IPS-20b (cell line): ENCODE data around the gene CYP17A1.
"Not testable (repeated sequence)": the region's sequence is repeated elsewhere in the genome, so short reads cannot be mapped to it uniquely, and the experiment has no call there.

ENCODE experiments used
- H3K27ac ChIP-seq: one replicate; pipeline ENCODE4 v1.5.1; 2013; ENCODE audit warnings: low read length
- H3K27me3 ChIP-seq: 2 replicates; pipeline ENCODE4 v1.6.1; 2013; ENCODE audit warnings: mild to moderate bottlenecking, low read length, inconsistent platforms; ENCODE audit not compliant: insufficient read depth
- H3K36me3 ChIP-seq: 2 replicates; pipeline ENCODE4 v1.6.1; 2013; ENCODE audit warnings: low read depth, mild to moderate bottlenecking, inconsistent platforms, low read length, moderate library complexity; ENCODE audit not compliant: insufficient read depth
- H3K4me1 ChIP-seq: 2 replicates; pipeline ENCODE4 v1.6.1; 2013; ENCODE audit warnings: mild to moderate bottlenecking, control low read depth, inconsistent platforms, low read length, moderate library complexity; ENCODE audit not compliant: insufficient read depth
- H3K4me3 ChIP-seq: 2 replicates; pipeline ENCODE4 v1.5.1; 2013; ENCODE audit warnings: mild to moderate bottlenecking, low read length, inconsistent platforms
- H3K9ac ChIP-seq: 2 replicates; pipeline ENCODE4 v1.6.1; 2013; ENCODE audit warnings: low read depth, mild to moderate bottlenecking, inconsistent platforms, low read length, moderate library complexity
- H3K9me3 ChIP-seq: 2 replicates; pipeline ENCODE4 v1.6.1; 2013; ENCODE audit warnings: mild to moderate bottlenecking, low read depth, low read length, inconsistent platforms; ENCODE audit not compliant: insufficient read depth

CYP17A1 gene

DNA sequence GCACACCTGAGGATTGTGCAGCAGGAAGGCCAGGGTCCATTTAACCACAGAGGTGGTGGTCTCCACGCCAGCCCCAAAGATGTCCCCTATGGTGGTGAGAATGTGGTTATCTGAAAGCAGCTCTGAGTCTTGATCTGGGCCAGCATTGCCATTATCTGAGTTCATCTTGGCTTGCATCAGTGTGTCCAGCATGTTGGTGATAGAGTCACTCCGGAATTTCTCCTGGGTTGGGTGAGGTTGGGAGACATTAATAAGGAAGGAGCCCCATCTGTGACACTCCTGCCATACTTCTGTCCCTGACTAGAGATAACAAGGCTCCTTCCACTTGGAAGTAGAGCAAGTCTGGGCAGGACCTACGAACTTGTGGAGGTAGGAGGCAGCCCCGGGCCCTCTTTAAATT lies 4.2 kb downstream of the CYP17A1 start:
- Histone ChIP-seq H3K36me3 (no peaks in the 10 kb centered on the region), H3K27me3 (no peaks in the 10 kb centered on the region), H3K4me3 (no peak overlapping the region), H3K9me3 (no peaks in the 10 kb centered on the region), H3K9ac (no peak overlapping the region), H3K4me1 (no peaks in the 10 kb centered on the region), H3K27ac (no peak overlapping the region)

DNA sequence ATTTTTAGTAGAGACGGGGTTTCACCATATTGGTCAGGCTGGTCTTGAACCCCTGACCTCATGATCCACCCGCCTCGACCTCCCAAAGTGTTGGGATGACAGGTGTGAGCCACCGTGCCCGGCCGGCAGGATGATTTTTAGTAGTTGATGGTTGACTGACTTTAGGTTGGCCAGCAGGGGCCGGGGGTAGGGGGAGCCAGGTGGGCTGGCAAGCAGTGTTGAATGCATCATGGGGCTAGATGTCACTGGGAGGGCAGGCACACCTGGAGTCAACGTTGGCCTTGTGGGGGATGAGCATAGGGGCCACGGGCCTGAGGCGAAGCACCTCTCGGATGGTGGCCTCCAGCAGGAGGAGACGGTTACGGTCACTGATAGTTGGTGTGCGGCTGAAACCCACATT lies 5.0 kb downstream of the CYP17A1 start:
- Histone ChIP-seq H3K9ac (no peak overlapping the region), H3K4me3 (no peak overlapping the region), H3K9me3 (no peaks in the 10 kb centered on the region), H3K4me1 (no peaks in the 10 kb centered on the region), H3K27me3 (no peaks in the 10 kb centered on the region), H3K36me3 (no peaks in the 10 kb centered on the region), H3K27ac (no peak overlapping the region)

DNA sequence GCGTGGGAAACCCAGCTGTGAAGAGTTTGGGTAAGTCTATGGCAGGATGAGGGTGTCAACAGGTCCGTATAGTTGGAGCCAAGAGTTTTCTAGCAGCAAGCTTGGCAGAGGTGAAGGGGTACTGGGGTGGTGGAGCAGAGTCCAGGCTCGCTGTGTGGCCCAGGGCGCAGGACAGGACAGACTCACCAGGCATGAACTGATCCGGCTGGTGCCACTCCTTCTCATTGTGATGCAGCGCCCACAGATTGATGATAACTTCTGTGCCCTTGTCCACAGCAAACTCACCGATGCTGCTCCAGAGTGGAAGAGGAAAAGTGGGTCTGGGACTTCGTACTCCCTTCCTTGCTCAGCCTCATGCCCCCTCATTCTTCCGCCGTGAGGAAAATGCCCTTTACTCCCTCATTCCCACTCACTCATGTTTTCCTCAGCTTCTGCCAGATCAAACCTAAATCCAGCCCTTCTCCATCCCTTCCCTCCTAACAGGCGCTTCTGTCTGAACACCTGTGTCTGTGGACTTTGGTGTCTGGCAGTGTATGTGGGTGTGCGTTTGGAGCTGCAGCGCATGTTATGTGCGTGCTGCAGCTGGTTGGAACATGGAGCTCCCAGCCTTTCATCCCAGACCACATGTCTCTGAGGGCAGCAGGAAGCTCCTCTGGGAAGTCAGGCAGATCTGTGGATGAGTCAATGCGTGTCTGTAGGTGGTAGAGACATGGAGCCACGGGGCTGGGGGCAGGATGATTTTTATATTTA lies 5.7 kb downstream of the CYP17A1 start:
- H3K9ac ChIP-seq = no peak overlapping the region

DNA sequence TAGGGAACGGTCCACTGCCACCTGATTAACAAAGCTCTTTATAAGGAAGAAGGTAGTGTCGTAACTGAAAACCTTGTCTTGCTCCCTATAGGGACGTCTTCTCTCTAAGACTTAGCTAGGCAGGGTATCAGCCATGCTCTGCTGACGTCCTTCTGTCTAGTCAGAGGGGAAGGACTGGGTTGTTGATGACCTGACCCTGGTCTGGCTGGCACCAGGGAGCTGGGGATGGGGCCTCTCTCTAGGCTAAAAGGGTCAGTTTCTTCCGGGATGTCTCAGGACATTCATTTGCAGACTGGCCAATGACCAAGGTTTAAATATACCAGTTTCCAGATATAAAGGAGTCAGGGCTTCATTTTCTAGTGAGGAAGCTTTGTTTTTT lies 9.6 kb downstream of the CYP17A1 start:
- Histone ChIP-seq H3K36me3 (no peaks in the 10 kb centered on the region), H3K27ac (no peak overlapping the region), H3K9me3 (peaks cover 10% of the 10 kb centered on the region; the same call in 1 of the 2 replicates), H3K27me3 (no peaks in the 10 kb centered on the region), H3K4me3 (no peak overlapping the region), H3K9ac (no peak overlapping the region; the same call in 1 of the 2 replicates), H3K4me1 (no peaks in the 10 kb centered on the region)

More for the DNA sequence above, 5.7 kb downstream of the CYP17A1 start:
- no peaks in the 10 kb centered on the region for H3K27me3 ChIP-seq
- no peaks in the 10 kb centered on the region for H3K4me1 ChIP-seq
- no peak overlapping the region for H3K27ac ChIP-seq
- no peak overlapping the region for H3K4me3 ChIP-seq
- no peaks in the 10 kb centered on the region for H3K9me3 ChIP-seq
- no peaks in the 10 kb centered on the region for H3K36me3 ChIP-seq

DNA sequence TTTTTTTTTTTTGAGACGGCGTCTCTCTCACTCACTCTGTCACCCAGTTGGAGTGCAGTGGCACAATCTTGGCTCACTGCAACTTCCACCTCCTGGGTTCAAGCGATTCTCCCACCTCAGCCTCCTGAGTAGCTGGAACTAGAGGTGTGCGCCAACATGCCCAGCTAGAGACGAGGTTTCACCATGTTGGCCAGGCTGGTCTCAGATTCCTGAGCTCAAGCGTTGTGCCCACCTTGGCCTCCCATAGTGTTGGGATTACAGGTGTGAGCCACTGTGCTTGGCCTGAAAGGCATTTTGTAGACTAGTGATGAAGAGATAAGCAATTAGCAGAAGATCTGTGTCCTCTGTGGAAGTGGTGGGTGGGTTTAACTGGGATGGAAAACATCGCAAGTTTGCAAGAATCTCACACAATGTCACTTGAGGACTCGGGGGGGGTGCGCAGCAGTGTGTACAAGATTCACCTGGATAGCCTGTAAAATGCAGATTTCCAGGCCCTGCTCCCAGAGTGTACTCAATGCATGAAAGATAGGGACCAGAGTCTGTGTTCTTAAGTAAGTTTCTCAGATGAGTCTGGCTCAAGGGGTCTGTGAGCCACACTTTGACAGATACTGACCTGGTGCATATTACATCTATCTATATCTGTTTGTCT lies 10.9 kb downstream of the CYP17A1 start:
- no peaks in the 10 kb centered on the region for H3K36me3 ChIP-seq
- peaks cover 10% of the 10 kb centered on the region; the same call in 1 of the 2 replicates for H3K9me3 ChIP-seq
- no peak overlapping the region for H3K27ac ChIP-seq
- H3K4me3 ChIP-seq = no peak overlapping the region
- no peaks in the 10 kb centered on the region for H3K27me3 ChIP-seq
- H3K9ac ChIP-seq = no peak overlapping the region
- H3K4me1 ChIP-seq = no peaks in the 10 kb centered on the region

DNA sequence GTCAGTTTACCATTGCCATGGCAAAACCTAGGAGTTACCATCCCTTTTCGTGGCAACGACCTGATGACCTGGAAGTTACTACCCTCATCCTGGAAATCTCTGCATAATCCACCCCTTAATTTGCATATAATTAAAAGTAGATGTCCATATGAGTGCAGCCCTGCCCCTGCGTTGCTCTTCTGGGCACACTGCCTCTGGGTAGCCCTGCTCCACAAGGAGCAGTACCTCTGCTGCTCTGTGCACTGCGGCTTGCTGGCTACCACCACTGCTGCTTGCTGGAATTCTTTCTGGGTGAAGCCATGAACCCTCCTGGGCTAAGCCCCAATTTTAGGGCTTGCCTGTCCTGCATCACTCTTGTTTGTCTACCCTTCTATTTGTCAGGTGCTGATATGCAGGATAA lies 12.5 kb downstream of the CYP17A1 start:
- no peaks in the 10 kb centered on the region for H3K4me1 ChIP-seq
- no peaks in the 10 kb centered on the region for H3K36me3 ChIP-seq
- H3K4me3 ChIP-seq = no peak overlapping the region
- H3K9me3 ChIP-seq = peaks cover 10% of the 10 kb centered on the region; the same call in 1 of the 2 replicates
- no peaks in the 10 kb centered on the region for H3K27me3 ChIP-seq
- H3K9ac ChIP-seq = no peak overlapping the region
- no peak overlapping the region for H3K27ac ChIP-seq

DNA sequence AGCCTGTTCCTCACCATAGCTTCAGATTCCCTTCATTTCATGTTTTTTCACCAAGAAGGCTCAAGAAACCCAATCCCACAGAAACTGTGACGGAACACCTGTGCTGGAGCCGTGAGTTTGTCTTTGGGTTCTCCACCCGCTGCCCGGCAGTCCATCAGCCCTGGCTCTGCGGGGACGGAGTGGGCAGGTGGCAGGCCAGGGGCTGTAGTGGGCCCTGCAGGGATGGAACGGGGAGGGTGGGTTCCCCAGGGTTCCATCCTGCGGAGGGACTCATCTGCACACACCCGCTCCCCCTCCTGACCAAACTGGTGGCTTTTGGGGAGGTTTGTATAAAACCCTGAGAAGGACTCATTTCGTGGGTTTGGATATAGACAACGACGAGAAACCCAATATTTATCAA lies 15.0 kb downstream of the CYP17A1 start:
- Histone ChIP-seq H3K27ac (no peak overlapping the region), H3K9ac (no peak overlapping the region), H3K4me1 (no peaks in the 10 kb centered on the region), H3K4me3 (no peak overlapping the region), H3K36me3 (no peaks in the 10 kb centered on the region), H3K27me3 (no peaks in the 10 kb centered on the region), H3K9me3 (peaks cover 10% of the 10 kb centered on the region; the same call in 1 of the 2 replicates)

DNA sequence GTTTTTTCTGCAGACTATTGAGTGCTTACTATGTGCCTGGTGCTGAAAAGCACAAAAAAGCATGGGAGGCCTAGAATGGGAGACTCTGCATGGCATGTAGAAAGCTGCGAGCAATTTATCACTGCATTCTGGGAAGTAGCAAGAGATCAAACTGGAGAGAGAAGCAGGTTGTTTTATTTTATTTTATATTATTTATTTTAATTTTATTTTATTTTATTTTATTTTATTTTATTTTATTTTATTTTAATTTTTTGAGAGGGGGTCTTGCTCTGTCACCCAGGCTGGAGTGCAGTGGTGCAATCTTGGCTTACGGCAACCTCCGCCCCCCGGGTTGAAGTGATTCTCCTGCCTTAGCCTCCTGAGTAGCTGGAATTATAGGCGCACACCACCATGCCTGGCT lies 17.2 kb downstream of the CYP17A1 start:
- H3K9me3 ChIP-seq, H3K27me3 ChIP-seq, H3K9ac ChIP-seq, H3K4me1 ChIP-seq, H3K36me3 ChIP-seq, H3K4me3 ChIP-seq, H3K27ac ChIP-seq: not testable (repeated sequence)

DNA sequence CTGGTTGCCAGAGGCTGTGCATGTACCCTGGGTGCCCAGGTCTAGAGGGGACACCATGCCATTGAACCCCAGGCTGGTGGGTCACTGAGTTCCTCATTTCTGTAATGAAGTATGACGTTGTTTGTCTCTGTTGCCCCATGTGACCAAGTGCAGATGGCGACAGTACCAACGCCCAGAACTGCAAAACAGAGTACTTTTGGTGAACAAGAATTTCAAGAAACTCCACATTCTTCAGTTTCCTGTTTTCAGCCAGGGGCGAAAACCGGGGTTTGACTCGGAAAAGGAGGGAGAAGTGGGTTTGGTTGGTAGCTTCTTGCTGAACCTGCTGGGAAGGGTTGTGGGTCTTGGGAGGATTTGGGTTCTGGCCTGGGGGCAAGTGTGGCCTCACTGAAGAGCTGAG lies 18.2 kb downstream of the CYP17A1 start:
- H3K9ac ChIP-seq = no peak overlapping the region
- no peaks in the 10 kb centered on the region for H3K27me3 ChIP-seq
- H3K9me3 ChIP-seq = no peaks in the 10 kb centered on the region
- H3K4me1 ChIP-seq = peaks cover 8% of the 10 kb centered on the region
- no peak overlapping the region for H3K27ac ChIP-seq
- H3K36me3 ChIP-seq = no peaks in the 10 kb centered on the region; the same call in 1 of the 2 replicates
- H3K4me3 ChIP-seq = no peak overlapping the region

DNA sequence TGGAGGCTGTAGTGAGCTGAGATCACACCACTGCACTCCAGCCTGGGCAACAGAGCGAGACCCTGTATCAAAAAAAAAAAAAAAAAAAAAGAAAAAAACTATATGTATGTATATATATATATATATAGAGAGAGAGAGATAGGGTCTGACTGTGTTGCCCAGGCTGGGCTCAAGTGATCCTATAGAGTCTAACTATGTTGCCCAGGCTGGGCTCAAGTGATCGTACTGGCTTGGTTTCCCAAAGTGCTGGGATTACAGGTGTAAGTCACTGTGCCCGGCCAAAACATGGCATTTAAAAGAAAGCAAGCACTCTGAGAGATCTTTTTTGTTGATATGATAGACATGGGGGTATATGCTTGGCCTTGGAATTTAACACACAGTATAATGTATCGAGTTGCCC lies 20.0 kb downstream of the CYP17A1 start:
- H3K27ac ChIP-seq = no peak overlapping the region
- H3K9ac ChIP-seq = no peak overlapping the region
- H3K4me3 ChIP-seq = no peak overlapping the region
- peaks cover 8% of the 10 kb centered on the region for H3K4me1 ChIP-seq
- H3K27me3 ChIP-seq = no peaks in the 10 kb centered on the region
- H3K36me3 ChIP-seq = peaks cover 14% of the 10 kb centered on the region
- no peaks in the 10 kb centered on the region for H3K9me3 ChIP-seq

DNA sequence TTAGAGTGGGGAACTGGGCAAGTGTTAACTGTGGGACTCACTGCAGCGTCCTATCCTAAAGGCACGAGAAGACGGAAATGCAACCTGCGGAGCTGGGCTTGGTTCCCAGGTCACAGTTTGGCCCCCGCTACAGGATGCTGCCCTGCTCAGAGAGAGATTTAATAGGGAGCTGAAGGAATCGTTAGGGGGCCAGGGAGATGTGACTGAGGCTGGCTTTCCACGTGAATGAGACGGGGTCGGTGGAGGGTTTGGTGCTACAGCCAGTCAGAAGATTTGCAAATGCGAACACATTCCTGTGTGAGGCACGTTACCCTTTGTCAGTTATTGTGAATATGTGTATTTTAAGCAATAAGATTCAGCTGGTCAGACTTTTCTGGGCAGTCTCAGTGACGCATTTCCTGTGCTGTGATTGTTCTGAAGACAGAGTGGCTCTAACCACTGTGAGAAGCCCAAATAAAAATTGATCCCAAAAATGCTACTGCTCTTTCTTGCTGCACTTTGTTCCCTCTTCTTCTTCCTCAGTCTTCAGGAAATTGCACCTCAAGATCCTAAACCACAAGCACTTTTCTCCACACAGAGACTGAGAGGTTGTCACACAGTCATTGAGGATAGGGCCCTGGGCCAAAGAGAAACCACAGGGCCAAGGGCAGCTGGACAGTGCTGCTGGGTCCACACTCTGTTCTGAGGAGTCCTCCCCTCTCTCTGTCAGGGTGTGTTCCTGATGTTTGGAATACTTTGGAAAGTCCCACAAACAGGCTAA lies 21.2 kb downstream of the CYP17A1 start:
- peaks cover 8% of the 10 kb centered on the region for H3K4me1 ChIP-seq
- H3K4me3 ChIP-seq = no peak overlapping the region
- no peaks in the 10 kb centered on the region for H3K27me3 ChIP-seq
- peaks cover 17% of the 10 kb centered on the region for H3K36me3 ChIP-seq
- H3K9ac ChIP-seq = no peak overlapping the region
- no peak overlapping the region for H3K27ac ChIP-seq
- no peaks in the 10 kb centered on the region for H3K9me3 ChIP-seq
